ENCODE results near the gene PANK4.

Gene PANK4

GRCh38 chr1:2518528-2518927 is 7.9 kb downstream of the PANK4 start:
- Histone ChIP-seq H3K27ac (no peak overlapping the region), H3K36me3 (peaks cover 72 to 87% (median 75%) of the 10 kb centered on the region in 3 donors), H3K4me1 (peaks cover 0 to under 1% (median 0%) of the 10 kb centered on the region in 4 donors), H3K27me3 (no peaks in the 10 kb centered on the region), H3K4me3 (no peak overlapping the region), H3K9me3 (no peaks in the 10 kb centered on the region)
- no peak for DNase-seq
- TF ChIP-seq CTCF (IDR thresholded peaks at IDR 0.05) = no peak
- intact Hi-C loops (cut with DNase I; ENCODE audit: low total_unique reads) = no loop called here

GRCh38 chr1:2517966-2518365 is 8.4 kb downstream of the PANK4 start:
- DNase-seq = no peak
- Histone ChIP-seq H3K36me3 (peaks cover 77 to 93% (median 81%) of the 10 kb centered on the region in 3 donors), H3K27me3 (no peaks in the 10 kb centered on the region), H3K4me3 (no peak overlapping the region), H3K4me1 (no peaks in the 10 kb centered on the region), H3K9me3 (no peaks in the 10 kb centered on the region), H3K27ac (no peak overlapping the region)
- no peak for TF ChIP-seq CTCF (IDR thresholded peaks at IDR 0.05)
- intact Hi-C loops (cut with DNase I; ENCODE audit: low total_unique reads) = no loop called here

GRCh38 chr1:2516946-2517345 is 9.4 kb downstream of the PANK4 start:
- Histone ChIP-seq H3K27ac (no peak overlapping the region), H3K9me3 (no peaks in the 10 kb centered on the region), H3K4me1 (no peaks in the 10 kb centered on the region), H3K4me3 (no peak overlapping the region), H3K27me3 (no peaks in the 10 kb centered on the region), H3K36me3 (peaks cover 88 to 100% (median 91%) of the 10 kb centered on the region in 3 donors)
- intact Hi-C loops (cut with DNase I; ENCODE audit: low total_unique reads) = no loop called here
- TF ChIP-seq CTCF (IDR thresholded peaks at IDR 0.05) = no peak
- no peak for DNase-seq

GRCh38 chr1:2516124-2516523 is 10.3 kb downstream of the PANK4 start:
- H3K9me3 ChIP-seq = no peaks in the 10 kb centered on the region
- no peak overlapping the region for H3K27ac ChIP-seq
- DNase-seq = no peak
- intact Hi-C loops (cut with DNase I; ENCODE audit: low total_unique reads) = no loop called here
- TF ChIP-seq CTCF (IDR thresholded peaks at IDR 0.05) = no peak
- no peak overlapping the region for H3K4me3 ChIP-seq
- no peaks in the 10 kb centered on the region for H3K4me1 ChIP-seq
- no peaks in the 10 kb centered on the region for H3K27me3 ChIP-seq
- peaks cover 92 to 100% (median 94%) of the 10 kb centered on the region in 3 donors for H3K36me3 ChIP-seq

- Histone ChIP-seq H3K27ac (no peak overlapping the region), H3K27me3 (no peaks in the 10 kb centered on the region), H3K36me3 (peaks cover 92 to 100% (median 94%) of the 10 kb centered on the region in 3 donors), H3K4me1 (no peaks in the 10 kb centered on the region), H3K9me3 (no peaks in the 10 kb centered on the region), H3K4me3 (no peak overlapping the region)
- no peak for DNase-seq
- intact Hi-C loops (cut with DNase I; ENCODE audit: low total_unique reads) = no loop called here
- TF ChIP-seq CTCF (IDR thresholded peaks at IDR 0.05) = no peak
Observed at GRCh38 chr1:2515763-2516080, 10.7 kb downstream of the PANK4 start.
